Adrenal gland (tissue), 12 donors: ENCODE measurements around the gene AHI1. TPM values are rescaled to one million over a fixed set of nuclear protein-coding genes. Genes with fewer than 3 reads are reported as not detected.
"Not testable (repeated sequence)": the region's sequence is repeated elsewhere in the genome, so short reads cannot be mapped to it uniquely, and the experiment has no call there.

Experiments used
- DNase-seq, 7 donors: peaks; one replicate each; pipeline ENCODE4 v3.0.0-alpha.2; 2019 to 2020
- H3K27ac ChIP-seq, 5 donors: fragments of 200-600 bp; sonication (generic) in 4 of 5; 1 replicate in 3 of 5; 2 replicates in 2 of 5; pipeline versions ENCODE4 v1.5.1 to v1.8.0; 2016 to 2020; ENCODE audit warnings: mild to moderate bottlenecking in 1 of 5
- H3K27me3 ChIP-seq: fragments of 200-600 bp; 2 replicates; pipeline ENCODE4 v1.8.0; 2021
- H3K36me3 ChIP-seq, 2 donors: fragments of 200-600 bp; replicated peaks in 1 of 2; 1 replicate in 1 of 2; 2 replicates in 1 of 2; pipeline versions ENCODE4 v1.5.1 to v1.8.0; 2018 to 2022
- H3K4me1 ChIP-seq, 2 donors: fragments of 200-600 bp; replicated peaks in 1 of 2; 1 replicate in 1 of 2; 2 replicates in 1 of 2; pipeline versions ENCODE4 v1.5.1 to v1.8.0; 2018 to 2021
- H3K4me3 ChIP-seq, 4 donors: fragments of 200-600 bp; sonication (generic) in 3 of 4; one replicate each; pipeline ENCODE4 v1.5.1; 2016 to 2018
- H3K9me3 ChIP-seq, 3 donors: fragments of 200-600 bp; sonication (generic) in 1 of 3; replicated peaks in 1 of 3; 1 replicate in 2 of 3; 2 replicates in 1 of 3; pipeline versions ENCODE4 v1.5.1 to v1.8.0; 2016 to 2021
- CTCF ChIP-seq, 6 experiments: fragments of 450-650 bp in 4 of 6; fragments of 200-600 bp in 2 of 6; sonication (generic) in 1 of 6; IDR thresholded peaks; 1 replicate in 5 of 6; 2 replicates in 1 of 6; pipeline versions ENCODE4 v1.5.1 to v1.8.0; 2016 to 2021; ENCODE audit warnings: antibody characterized with exemption in 6 of 6, mild to moderate bottlenecking in 2 of 6, moderate library complexity in 1 of 6
- POLR2A ChIP-seq, 2 donors: fragments of 450-650 bp; IDR thresholded peaks; one replicate each; pipeline ENCODE4 v1.6.1; 2017; ENCODE audit warnings: antibody characterized with exemption in 2 of 2, mild to moderate bottlenecking in 2 of 2, moderate library complexity in 1 of 2
- WGBS, 4 donors: extraction: QIAGEN DNeasy Blood & Tissue Kit in 2 of 4; methylation state at CpG; one replicate each; pipeline versions ENCODE4 v1.1.5 to v1.1.7; 2013 to 2017; 5-methylcytosine and 5-hydroxymethylcytosine counted together
- intact Hi-C, 2 donors: fragments of 100-400 bp; cut with DNase I; formaldehyde crosslinking; loops; one replicate each; pipeline versions ENCODE4 v1.14.1 to v1.15.0; 2022 to 2023
- polyA plus RNA-seq, 3 donors: library from polyadenylated mRNA; stranded (reverse); fragments of 200-250 nt in 2 of 3; fragments of 350-450 nt in 1 of 3; fragmentation: Illumina TruSeq in 1 of 3; extraction: RNeasy Lipid Tissue Mini Kit (QIAGEN cat#74804) in 1 of 3; gene quantifications; one replicate each; pipeline ENCODE4 v1.2.3, GENCODE V29; 2013 to 2014
- total RNA-seq, 9 donors: library from RNA; depleted of rRNA in 4 of 9; stranded (reverse); fragments of >200 nt in 4 of 9; fragments of 120-200 nt in 1 of 9; fragmentation: NEBNext Ultra II Directional in 1 of 9; extraction: Animal tissue kit (Norgen Biotek cat#: 25700) in 1 of 9; gene quantifications; one replicate each; pipeline versions ENCODE4 v1.1.0 to v1.2.4, GENCODE V29; 2013 to 2023
- donor health status: healthy with polysubstance abuse.
- donor health status: Bipolar disorder and iron deficiency.
- donor health status: DM: yes; HTN: yes; CAD: no.
- donor health status: DM: no; HTN: no; CAD: no.
- donor health status: DM: no; HTN: no; CAD: no.
- donor health status: DM: yes; HTN: yes; CAD: no.

The AHI1 gene
- total and polyA plus RNA-seq, 12 donors: 9.2 to 68.7 (median 35.4) TPM

- Histone ChIP-seq H3K36me3 (no peaks in the 10 kb centered on the region), H3K27me3 (no peaks in the 10 kb centered on the region), H3K4me1 (no peaks in the 10 kb centered on the region), H3K9me3 (no peaks in the 10 kb centered on the region), H3K27ac (no peak overlapping the region), H3K4me3 (no peak overlapping the region)
- TF ChIP-seq POLR2A (IDR thresholded peaks at IDR 0.05): no peak
- TF ChIP-seq CTCF (IDR thresholded peaks at IDR 0.05): no peak
- DNase-seq: no peak
- intact Hi-C loops: no loop called here
Measured at GRCh38 chr6:135380793-135381192, 116.7 kb downstream of the AHI1 start.

GRCh38 chr6:135379647-135380046 is 117.9 kb downstream of the AHI1 start:
- no peak overlapping the region for H3K27ac ChIP-seq
- no peaks in the 10 kb centered on the region for H3K36me3 ChIP-seq
- no peak overlapping the region for H3K4me3 ChIP-seq
- H3K9me3 ChIP-seq: no peaks in the 10 kb centered on the region
- H3K4me1 ChIP-seq: no peaks in the 10 kb centered on the region
- TF ChIP-seq POLR2A (IDR thresholded peaks at IDR 0.05) (no peak), CTCF (IDR thresholded peaks at IDR 0.05) (no peak)
- intact Hi-C loops: no loop called here
- no peak for DNase-seq
- no peaks in the 10 kb centered on the region for H3K27me3 ChIP-seq

GRCh38 chr6:135372758-135373157 is 124.8 kb downstream of the AHI1 start:
- 84 to 90% (median 88%) methylated on average over 2 of the region's 2 CpGs for WGBS, 4 donors
- Histone ChIP-seq H3K27ac (no peak overlapping the region), H3K9me3 (no peaks in the 10 kb centered on the region), H3K4me1 (no peaks in the 10 kb centered on the region), H3K27me3 (no peaks in the 10 kb centered on the region), H3K4me3 (no peak overlapping the region), H3K36me3 (no peaks in the 10 kb centered on the region)
- intact Hi-C loops: no loop called here
- no peak for DNase-seq
- TF ChIP-seq CTCF (IDR thresholded peaks at IDR 0.05) (no peak), POLR2A (IDR thresholded peaks at IDR 0.05) (no peak)

GRCh38 chr6:135363622-135364021 is 133.9 kb downstream of the AHI1 start:
- 92 to 100% (median 99%) methylated on average over 2 to 24 of the region's 39 CpGs; no CpG with 5 or more reads in 1 of the 4 donors for WGBS, 4 donors
- H3K27me3 ChIP-seq, DNase-seq, H3K9me3 ChIP-seq, H3K4me1 ChIP-seq, H3K4me3 ChIP-seq, intact Hi-C loops, H3K36me3 ChIP-seq, H3K27ac ChIP-seq: not testable (repeated sequence)

GRCh38 chr6:135362124-135362523 is 135.4 kb downstream of the AHI1 start:
- Histone ChIP-seq H3K9me3 (peaks cover 0 to 6% (median 0%) of the 10 kb centered on the region in 3 donors), H3K36me3 (no peaks in the 10 kb centered on the region), H3K4me3 (no peak overlapping the region), H3K4me1 (no peaks in the 10 kb centered on the region), H3K27me3 (no peaks in the 10 kb centered on the region), H3K27ac (no peak overlapping the region)
- DNase-seq: no peak
- no peak for TF ChIP-seq POLR2A (IDR thresholded peaks at IDR 0.05)
- TF ChIP-seq CTCF (IDR thresholded peaks at IDR 0.05): no peak
- intact Hi-C loops: no loop called here
- WGBS, 4 donors: 94 to 99% (median 98%) methylated on average over 4 of the region's 4 CpGs
